ENCODE results near the gene YBX2.

Gene YBX2

DNA sequence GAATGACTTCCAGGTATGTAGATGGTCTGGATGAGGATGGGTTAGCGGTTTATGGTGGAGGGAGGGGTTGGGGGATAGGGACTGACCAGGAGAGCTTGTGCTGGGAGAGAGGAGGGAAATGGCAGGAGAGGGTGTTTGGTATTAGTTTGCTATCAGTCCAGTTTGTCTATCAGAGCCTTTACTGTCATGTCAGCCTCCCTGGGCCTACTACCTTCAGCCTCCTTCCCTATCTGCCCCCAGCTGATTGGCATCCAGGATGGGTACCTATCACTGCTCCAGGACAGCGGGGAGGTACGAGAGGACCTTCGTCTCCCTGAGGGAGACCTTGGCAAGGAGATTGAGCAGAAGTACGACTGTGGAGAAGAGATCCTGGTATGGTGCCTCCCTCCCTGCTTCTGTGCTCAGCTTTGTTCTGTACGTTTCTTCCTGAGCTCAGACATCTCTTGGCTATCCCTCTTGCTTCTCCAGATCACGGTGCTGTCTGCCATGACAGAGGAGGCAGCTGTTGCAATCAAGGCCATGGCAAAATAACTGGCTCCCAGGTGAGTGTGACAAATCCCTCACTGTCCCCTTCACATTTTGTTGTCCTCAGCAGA lies 16.8 kb upstream of the YBX2 start:
- H3K4me3 ChIP-seq (ENCODE audit: low read depth, low read length), result no peak overlapping the region
- POLR2A ChIA-PET, result interaction anchor here (1.2 to 3.9 kb wide), 3 partner anchors 13 to 25 kb away, joined by 3 to 36 read pairs (median 5); partner anchors contain the start of genes ACAP1 and NEURL4
- peak overlapping the region; percentile 42; the same call in 1 of the 2 replicates for H3K27ac ChIP-seq (ENCODE audit: extremely low read depth, low read depth, low read length)
- peaks cover 35 to 58% of the 10 kb centered on the region in 2 experiments for H3K36me3 ChIP-seq (ENCODE audit: control insufficient read depth in 2 of 2, insufficient read depth in 1 of 2, low read length in 2 of 2)
- TF ChIP-seq ZBTB17 (tag by site-specific recombination; IDR thresholded peaks at IDR 0.05) (no peak), ZNF621 (tag by site-specific recombination; IDR thresholded peaks at IDR 0.05) (no peak), ZNF624 (tag by site-specific recombination; IDR thresholded peaks at IDR 0.05) (no peak), HOXC10 (CRISPR knock-in tag; IDR thresholded peaks at IDR 0.05) (no peak), ZFP41 (tag by site-specific recombination; IDR thresholded peaks at IDR 0.05; ENCODE audit: borderline replicate concordance) (no peak), PRDM10 (tag by site-specific recombination; IDR thresholded peaks at IDR 0.05) (peak; percentile 54), ZNF600 (tag by site-specific recombination; IDR thresholded peaks at IDR 0.05) (0 out of 2 replicates have a peak, but pooled peaks have one; percentile 50), ZNF19 (tag by site-specific recombination; IDR thresholded peaks at IDR 0.05; ENCODE audit: low read depth) (no peak)
- TF ChIP-seq, protein P1, sequence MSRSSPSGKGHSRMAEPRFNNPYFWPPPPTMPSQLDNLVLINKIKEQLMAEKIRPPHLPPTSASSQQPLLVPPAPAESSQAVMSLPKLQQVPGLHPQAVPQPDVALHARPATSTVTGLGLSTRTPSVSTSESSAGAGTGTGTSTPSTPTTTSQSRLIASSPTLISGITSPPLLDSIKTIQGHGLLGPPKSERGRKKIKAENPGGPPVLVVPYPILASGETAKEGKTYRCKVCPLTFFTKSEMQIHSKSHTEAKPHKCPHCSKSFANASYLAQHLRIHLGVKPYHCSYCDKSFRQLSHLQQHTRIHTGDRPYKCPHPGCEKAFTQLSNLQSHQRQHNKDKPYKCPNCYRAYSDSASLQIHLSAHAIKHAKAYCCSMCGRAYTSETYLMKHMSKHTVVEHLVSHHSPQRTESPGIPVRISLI (tag by site-specific recombination; IDR thresholded peaks at IDR 0.05), result no peak
- H3K9me3 ChIP-seq (ENCODE audit: control insufficient read depth, insufficient read depth, low read depth, low read length), result no peaks in the 10 kb centered on the region
- CTCF ChIA-PET, result interaction anchor here (1.7 to 4.1 kb wide), 2 partner anchors 13 to 15 kb away, joined by 4 to 22 read pairs; no protein-coding TSS in a partner anchor
- peaks cover 21% of the 10 kb centered on the region for H3K4me1 ChIP-seq (ENCODE audit: control insufficient read depth, insufficient read depth, low read length)

GRCh38 chr17:7309628-7310027 lies 15.2 kb upstream of the YBX2 start:
- Histone ChIP-seq H3K4me3 (ENCODE audit: low read depth, low read length) (no peak overlapping the region; the same call in 1 of the 2 replicates), H3K9me3 (ENCODE audit: control insufficient read depth, insufficient read depth, low read depth, low read length) (no peaks in the 10 kb centered on the region), H3K4me1 (ENCODE audit: control insufficient read depth, insufficient read depth, low read length) (peaks cover 19% of the 10 kb centered on the region), H3K27ac (ENCODE audit: extremely low read depth, low read depth, low read length) (peak overlapping the region; percentile 99), H3K36me3 (ENCODE audit: control insufficient read depth in 2 of 2, insufficient read depth in 1 of 2, low read length in 2 of 2) (peaks cover 35 to 52% of the 10 kb centered on the region in 2 experiments)
- TF ChIP-seq SCRT1 (tag by site-specific recombination; IDR thresholded peaks at IDR 0.05; ENCODE audit: borderline replicate concordance) (no peak), SP7 (tag by site-specific recombination; IDR thresholded peaks at IDR 0.05) (no peak), ZBTB26 (tag by site-specific recombination; optimal IDR thresholded peaks at IDR 0.05) (no peak), ZNF433 (tag by site-specific recombination; IDR thresholded peaks at IDR 0.05; ENCODE audit: low read depth) (no peak), ZBTB49 (tag by site-specific recombination; IDR thresholded peaks at IDR 0.05; ENCODE audit: low read depth) (no peak), ZFHX2 (tag by site-specific recombination; conservative IDR thresholded peaks at IDR 0.05) (no peak), ZSCAN16 (tag by site-specific recombination; IDR thresholded peaks at IDR 0.05) (no peak), ZNF404 (tag by site-specific recombination; IDR thresholded peaks at IDR 0.05) (no peak), ZNF701 (tag by site-specific recombination; IDR thresholded peaks at IDR 0.05) (no peak), BCL11B (tag by site-specific recombination; IDR thresholded peaks at IDR 0.05; ENCODE audit: low read depth) (no peak), ZNF202 (tag by site-specific recombination; IDR thresholded peaks at IDR 0.05; ENCODE audit: borderline replicate concordance) (no peak), ZIC2 (tag by site-specific recombination; IDR thresholded peaks at IDR 0.05) (no peak), HOXD13 (CRISPR knock-in tag; IDR thresholded peaks at IDR 0.05; ENCODE audit: borderline replicate concordance) (no peak)
- TF ChIP-seq, protein P2, sequence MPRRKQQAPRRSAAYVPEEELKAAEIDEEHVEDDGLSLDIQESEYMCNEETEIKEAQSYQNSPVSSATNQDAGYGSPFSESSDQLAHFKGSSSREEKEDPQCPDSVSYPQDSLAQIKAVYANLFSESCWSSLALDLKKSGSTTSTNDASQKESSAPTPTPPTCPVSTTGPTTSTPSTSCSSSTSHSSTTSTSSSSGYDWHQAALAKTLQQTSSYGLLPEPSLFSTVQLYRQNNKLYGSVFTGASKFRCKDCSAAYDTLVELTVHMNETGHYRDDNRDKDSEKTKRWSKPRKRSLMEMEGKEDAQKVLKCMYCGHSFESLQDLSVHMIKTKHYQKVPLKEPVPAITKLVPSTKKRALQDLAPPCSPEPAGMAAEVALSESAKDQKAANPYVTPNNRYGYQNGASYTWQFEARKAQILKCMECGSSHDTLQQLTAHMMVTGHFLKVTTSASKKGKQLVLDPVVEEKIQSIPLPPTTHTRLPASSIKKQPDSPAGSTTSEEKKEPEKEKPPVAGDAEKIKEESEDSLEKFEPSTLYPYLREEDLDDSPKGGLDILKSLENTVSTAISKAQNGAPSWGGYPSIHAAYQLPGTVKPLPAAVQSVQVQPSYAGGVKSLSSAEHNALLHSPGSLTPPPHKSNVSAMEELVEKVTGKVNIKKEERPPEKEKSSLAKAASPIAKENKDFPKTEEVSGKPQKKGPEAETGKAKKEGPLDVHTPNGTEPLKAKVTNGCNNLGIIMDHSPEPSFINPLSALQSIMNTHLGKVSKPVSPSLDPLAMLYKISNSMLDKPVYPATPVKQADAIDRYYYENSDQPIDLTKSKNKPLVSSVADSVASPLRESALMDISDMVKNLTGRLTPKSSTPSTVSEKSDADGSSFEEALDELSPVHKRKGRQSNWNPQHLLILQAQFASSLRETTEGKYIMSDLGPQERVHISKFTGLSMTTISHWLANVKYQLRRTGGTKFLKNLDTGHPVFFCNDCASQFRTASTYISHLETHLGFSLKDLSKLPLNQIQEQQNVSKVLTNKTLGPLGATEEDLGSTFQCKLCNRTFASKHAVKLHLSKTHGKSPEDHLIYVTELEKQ (tag by site-specific recombination; IDR thresholded peaks at IDR 0.05; ENCODE audit: borderline replicate concordance), result no peak
- CTCF ChIA-PET, result interaction anchor here (0.6 to 1.7 kb wide), 4 partner anchors 13 to 250 kb away, joined by 3 to 6 read pairs (median 4); no protein-coding TSS in a partner anchor
- POLR2A ChIA-PET, result interaction anchor here (0.6 to 3.9 kb wide), 9 partner anchors 8 to 379 kb away, joined by 3 to 36 read pairs (median 4); partner anchors contain the start of genes NEURL4 and TMEM256

All from HEK293 (cell line).